ENCODE measurements around the gene TTYH3. TPM values are rescaled to one million over a fixed set of nuclear protein-coding genes. Genes with fewer than 3 reads are reported as not detected.

TTYH3 gene
- total RNA-seq, 1 donor from 2014 or later, result 166 TPM

DNA sequence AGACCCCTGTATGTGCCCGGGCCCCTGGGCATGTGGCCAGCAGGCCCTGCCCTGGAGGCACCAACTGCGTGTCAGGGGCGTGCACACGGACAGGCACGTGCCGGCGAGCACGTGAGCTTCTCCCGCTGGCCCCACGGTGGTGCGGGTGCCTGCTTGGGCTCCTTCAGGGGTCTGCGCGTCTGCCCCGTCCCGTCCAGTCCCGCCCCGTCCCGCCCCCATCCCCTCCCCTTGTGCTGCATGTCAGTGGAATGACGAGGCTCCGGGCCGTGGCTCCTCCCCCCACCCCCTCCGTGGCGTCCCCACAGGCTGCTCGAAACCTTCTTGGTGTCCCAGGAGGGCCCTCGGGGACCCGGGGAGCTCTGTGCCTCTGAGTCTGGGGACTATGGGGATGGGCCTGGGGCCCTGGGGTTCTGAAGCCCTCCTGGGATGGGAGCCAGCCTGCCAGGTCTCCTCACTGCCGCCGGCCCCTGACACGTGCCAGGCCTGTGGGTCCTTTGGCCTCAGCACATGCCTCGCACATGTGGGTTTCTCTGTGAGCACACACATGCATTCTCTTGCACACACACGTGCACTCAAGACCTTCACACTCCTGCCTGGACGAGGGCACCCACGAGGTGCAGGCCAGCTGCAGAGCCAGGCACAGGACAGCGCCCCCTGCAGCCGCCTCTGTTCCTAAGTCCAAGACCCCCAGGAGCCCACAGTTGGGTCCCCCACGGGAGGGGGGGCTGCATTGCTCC, 28.7 kb downstream of the TTYH3 start:
- no peak overlapping the region for H3K27ac Mint-ChIP-seq
- TF ChIP-seq, protein P1, sequence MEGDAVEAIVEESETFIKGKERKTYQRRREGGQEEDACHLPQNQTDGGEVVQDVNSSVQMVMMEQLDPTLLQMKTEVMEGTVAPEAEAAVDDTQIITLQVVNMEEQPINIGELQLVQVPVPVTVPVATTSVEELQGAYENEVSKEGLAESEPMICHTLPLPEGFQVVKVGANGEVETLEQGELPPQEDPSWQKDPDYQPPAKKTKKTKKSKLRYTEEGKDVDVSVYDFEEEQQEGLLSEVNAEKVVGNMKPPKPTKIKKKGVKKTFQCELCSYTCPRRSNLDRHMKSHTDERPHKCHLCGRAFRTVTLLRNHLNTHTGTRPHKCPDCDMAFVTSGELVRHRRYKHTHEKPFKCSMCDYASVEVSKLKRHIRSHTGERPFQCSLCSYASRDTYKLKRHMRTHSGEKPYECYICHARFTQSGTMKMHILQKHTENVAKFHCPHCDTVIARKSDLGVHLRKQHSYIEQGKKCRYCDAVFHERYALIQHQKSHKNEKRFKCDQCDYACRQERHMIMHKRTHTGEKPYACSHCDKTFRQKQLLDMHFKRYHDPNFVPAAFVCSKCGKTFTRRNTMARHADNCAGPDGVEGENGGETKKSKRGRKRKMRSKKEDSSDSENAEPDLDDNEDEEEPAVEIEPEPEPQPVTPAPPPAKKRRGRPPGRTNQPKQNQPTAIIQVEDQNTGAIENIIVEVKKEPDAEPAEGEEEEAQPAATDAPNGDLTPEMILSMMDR (conservative IDR thresholded peaks at IDR 0.05), result peak; percentile 52
- no peak for DNase-seq (ENCODE audit: extremely low spot score, unreplicated experiment)
- no peaks in the 10 kb centered on the region for H3K27me3 Mint-ChIP-seq
- H3K4me1 Mint-ChIP-seq (ENCODE audit: unreplicated experiment), result no peaks in the 10 kb centered on the region
- no peak overlapping the region for H3K4me3 Mint-ChIP-seq
- H3K36me3 Mint-ChIP-seq, result peaks cover 6% of the 10 kb centered on the region
- no peaks in the 10 kb centered on the region for H3K9me3 Mint-ChIP-seq

DNA sequence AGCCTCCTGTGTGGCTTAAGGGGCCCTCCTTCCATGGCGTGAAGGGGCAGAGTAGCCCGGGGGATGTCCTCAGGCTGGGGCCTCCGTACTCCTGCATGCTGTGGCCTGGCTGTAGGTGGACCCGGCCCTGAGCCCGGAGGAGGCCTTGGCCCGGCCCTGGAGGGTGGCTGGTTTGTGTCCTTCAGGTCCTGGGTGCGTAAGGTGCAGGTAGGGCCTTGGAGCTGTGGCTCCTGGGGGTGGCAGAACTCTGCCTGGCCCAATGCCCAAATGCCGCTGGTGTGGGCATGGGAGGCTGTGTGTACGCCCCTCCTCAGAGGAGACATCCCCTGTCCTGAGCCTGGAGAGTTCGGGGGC, 29.3 kb downstream of the TTYH3 start:
- Mint-ChIP-seq H3K36me3 (peaks cover 6% of the 10 kb centered on the region), H3K4me1 (ENCODE audit: unreplicated experiment) (no peaks in the 10 kb centered on the region), H3K9me3 (no peaks in the 10 kb centered on the region), H3K27ac (no peak overlapping the region), H3K4me3 (no peak overlapping the region), H3K27me3 (no peaks in the 10 kb centered on the region)
- no peak for DNase-seq (ENCODE audit: extremely low spot score, unreplicated experiment)
- TF ChIP-seq, protein P1 (conservative IDR thresholded peaks at IDR 0.05), result peak; percentile 4

DNA sequence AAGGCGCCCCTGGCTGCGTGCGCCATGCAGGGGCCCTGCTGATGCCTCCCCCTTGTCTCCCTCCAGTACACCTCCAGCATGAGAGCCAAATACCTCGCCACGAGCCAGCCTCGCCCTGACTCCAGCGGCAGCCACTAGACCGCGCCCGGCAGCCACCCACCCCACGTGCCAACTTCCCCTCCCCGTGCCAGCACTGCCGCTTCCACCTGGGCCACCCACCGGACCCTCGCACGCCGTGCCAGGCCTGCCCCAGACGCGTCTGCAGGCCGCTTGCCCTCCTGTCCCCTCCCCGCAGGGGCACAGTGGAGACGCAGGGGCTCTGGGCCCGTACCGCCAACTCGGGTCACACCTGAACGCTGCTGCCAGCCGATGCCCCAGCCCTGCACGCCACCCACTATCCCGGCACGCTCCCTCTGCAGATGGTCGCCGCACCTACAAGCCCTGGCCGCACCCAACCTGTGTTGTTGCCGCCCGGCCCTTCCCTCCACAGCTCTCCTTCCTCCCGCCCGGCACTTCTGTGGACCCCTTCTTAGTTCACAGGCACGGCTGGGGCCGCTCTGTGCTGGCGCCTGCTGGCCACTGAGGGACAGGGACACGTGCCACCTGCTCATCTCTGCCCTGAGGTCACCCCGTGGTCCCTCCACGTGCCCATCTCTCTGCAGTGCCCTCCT, 30.0 kb downstream of the TTYH3 start:
- Mint-ChIP-seq H3K27ac (no peak overlapping the region), H3K36me3 (peaks cover 6% of the 10 kb centered on the region), H3K9me3 (no peaks in the 10 kb centered on the region)

DNA sequence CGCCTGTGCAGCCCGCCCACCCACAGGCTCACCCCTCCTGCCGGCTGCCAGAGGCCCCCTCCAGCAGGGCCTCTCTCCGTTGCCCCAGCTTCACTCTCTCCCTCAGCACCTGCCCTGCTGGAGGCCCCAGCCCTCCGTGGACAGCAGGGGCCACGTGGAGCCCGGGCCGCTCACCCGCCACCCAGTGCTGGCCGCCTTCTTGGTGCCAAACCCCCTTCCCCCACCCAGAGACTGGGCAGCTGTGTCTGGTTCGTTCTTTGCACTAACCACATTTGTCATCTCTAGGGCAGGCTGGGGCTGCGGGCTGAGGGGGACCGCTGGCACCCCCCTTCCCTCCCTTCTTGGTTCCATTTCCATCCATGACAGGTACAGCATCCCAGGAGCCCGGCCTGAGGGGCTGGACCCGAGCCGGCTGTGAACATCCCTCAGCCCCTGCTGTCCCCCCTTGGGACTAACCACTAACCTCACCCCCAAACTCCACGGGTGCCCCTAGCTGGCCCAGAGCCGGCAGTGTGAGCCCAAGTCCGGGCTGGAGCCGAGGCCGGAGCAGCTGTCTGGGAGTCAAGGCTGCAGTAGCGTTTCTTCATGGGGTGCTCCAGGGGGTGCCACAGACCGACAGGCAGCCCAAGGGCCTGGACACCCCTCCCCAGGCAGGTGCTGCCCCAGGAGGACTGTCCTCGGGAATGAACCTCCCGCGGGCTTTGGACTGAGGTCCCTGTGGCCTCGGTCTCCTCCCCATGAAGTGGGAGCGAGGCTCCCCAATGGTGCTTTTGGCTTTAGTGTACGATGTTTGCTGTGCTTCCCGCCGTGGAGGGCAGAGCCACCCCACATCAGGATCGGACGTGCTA, 30.7 kb downstream of the TTYH3 start:
- H3K36me3 Mint-ChIP-seq, result no peaks in the 10 kb centered on the region
- no peak overlapping the region for H3K4me3 Mint-ChIP-seq
- TF ChIP-seq, protein P1 (conservative IDR thresholded peaks at IDR 0.05), result no peak
- H3K27ac Mint-ChIP-seq, result no peak overlapping the region
- no peaks in the 10 kb centered on the region for H3K9me3 Mint-ChIP-seq
- DNase-seq (ENCODE audit: extremely low spot score, unreplicated experiment), result no peak
- no peaks in the 10 kb centered on the region for H3K4me1 Mint-ChIP-seq (ENCODE audit: unreplicated experiment)
- no peaks in the 10 kb centered on the region for H3K27me3 Mint-ChIP-seq

More for the DNA sequence above, 30.0 kb downstream of the TTYH3 start:
- Mint-ChIP-seq H3K4me1 (ENCODE audit: unreplicated experiment) (no peaks in the 10 kb centered on the region), H3K27me3 (no peaks in the 10 kb centered on the region), H3K4me3 (no peak overlapping the region)
- DNase-seq (ENCODE audit: extremely low spot score, unreplicated experiment), result no peak
- TF ChIP-seq, protein P1 (conservative IDR thresholded peaks at IDR 0.05), result no peak

DNA sequence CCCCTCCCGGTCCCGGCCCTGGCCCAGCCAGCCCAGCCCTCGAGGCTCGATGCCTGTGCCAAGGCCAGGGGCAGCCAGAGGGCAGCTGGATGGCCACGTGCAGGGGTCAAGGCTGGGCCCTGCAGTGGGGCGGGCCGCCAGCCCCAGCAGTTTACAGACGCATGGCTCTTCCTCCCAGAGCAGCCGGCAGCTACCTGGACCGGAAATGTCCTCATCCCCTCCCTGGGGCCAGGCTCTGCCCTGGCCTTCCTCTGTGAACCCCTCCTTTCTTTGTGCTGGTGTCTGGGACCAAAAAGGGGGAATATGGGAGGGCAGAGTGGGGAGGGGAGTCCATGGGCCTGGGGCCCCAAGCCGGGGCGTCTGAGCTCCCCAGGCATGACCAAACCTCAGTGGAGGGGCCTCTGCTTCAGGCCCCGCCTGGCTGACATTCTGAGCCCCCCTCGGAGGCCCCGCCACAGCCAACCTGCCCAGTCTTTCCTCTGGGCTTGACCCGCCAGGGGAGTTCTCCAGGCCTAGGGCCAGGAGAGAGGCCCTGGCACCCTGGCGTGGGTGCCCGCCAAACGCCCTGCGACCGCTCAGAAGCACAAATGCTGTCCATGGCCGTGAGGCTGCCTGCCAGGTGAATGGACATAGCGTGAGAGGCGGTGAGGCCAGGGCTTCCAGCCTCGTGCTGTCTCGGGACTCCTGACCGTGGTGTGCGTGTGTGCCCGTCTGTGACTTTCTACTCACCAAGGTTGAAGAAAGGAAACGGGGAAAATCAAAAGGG, 31.5 kb downstream of the TTYH3 start:
- H3K9me3 Mint-ChIP-seq, result no peaks in the 10 kb centered on the region
- TF ChIP-seq, protein P1 (conservative IDR thresholded peaks at IDR 0.05), result no peak
- no peak overlapping the region for H3K27ac Mint-ChIP-seq
- H3K4me3 Mint-ChIP-seq, result no peak overlapping the region
- H3K27me3 Mint-ChIP-seq, result peaks cover 3% of the 10 kb centered on the region
- DNase-seq (ENCODE audit: extremely low spot score, unreplicated experiment), result no peak
- no peaks in the 10 kb centered on the region for H3K4me1 Mint-ChIP-seq (ENCODE audit: unreplicated experiment)
- no peaks in the 10 kb centered on the region for H3K36me3 Mint-ChIP-seq
